Activated CD8-positive, alpha-beta memory T cell treated with anti-CD3 and anti-CD28 coated beads, Interleukin-2, amount 50 U/mL, for 4 hours (primary cell): ENCODE measurements around the gene BMERB1.
"Not testable (repeated sequence)": the region's sequence is repeated elsewhere in the genome, so short reads cannot be mapped to it uniquely, and the experiment has no call there.

Experiments used
- DNase-seq: peaks from one replicate; pipeline ENCODE4 v3.0.0-alpha.2; 2020

Gene BMERB1

DNA sequence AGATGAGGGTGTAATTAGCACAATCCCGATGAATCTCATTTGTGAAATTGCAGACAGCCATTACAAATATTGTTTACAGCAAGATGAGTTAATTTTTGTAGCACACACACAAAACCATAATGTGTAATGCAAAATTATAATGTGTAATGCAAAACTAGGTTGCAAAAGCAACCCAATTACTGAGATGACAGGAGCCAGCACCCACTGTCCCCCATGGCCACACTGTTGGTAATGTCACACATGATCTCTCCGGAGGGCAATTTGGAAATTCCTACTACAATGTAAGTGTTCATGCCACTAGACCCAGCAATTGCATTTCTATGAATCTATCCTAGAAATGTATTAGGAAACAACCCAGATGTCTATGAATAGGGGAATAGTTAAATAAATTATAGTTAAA is 131.7 kb downstream of the BMERB1 start:
- DNase-seq, result no peak

DNA sequence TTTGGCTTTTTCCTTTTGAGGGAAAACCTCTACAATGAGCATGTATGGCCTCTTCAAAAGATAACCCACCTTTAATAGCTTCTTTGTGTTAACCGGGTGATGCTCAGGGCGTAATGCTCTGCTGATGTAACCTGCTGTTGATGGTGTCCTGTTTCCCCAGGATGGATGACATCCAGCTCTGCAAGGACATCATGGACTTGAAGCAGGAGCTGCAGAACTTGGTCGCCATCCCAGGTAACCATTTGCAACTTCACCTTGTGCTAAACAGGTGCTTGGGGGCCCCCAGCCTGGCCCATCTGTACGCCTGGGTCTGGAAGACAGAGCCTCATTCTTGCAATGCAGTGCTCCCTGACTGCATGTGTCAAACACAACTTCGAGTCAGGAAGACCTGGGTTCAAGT is 133.4 kb downstream of the BMERB1 start:
- DNase-seq, result no peak

- not testable (repeated sequence) for DNase-seq
Measured at GRCh38 chr16:15570666-15571065, 136.3 kb downstream of the BMERB1 start.

- DNase-seq, result no peak
Measured at GRCh38 chr16:15571557-15571956, 137.2 kb downstream of the BMERB1 start.

GRCh38 chr16:15572329-15573001 is 138.1 kb downstream of the BMERB1 start:
- DNase-seq, result no peak

GRCh38 chr16:15573274-15573895 is 139.0 kb downstream of the BMERB1 start:
- no peak for DNase-seq

GRCh38 chr16:15573896-15574613 is 139.7 kb downstream of the BMERB1 start:
- not testable (repeated sequence) for DNase-seq

GRCh38 chr16:15574614-15574948 is 140.2 kb downstream of the BMERB1 start:
- DNase-seq, result no peak

DNA sequence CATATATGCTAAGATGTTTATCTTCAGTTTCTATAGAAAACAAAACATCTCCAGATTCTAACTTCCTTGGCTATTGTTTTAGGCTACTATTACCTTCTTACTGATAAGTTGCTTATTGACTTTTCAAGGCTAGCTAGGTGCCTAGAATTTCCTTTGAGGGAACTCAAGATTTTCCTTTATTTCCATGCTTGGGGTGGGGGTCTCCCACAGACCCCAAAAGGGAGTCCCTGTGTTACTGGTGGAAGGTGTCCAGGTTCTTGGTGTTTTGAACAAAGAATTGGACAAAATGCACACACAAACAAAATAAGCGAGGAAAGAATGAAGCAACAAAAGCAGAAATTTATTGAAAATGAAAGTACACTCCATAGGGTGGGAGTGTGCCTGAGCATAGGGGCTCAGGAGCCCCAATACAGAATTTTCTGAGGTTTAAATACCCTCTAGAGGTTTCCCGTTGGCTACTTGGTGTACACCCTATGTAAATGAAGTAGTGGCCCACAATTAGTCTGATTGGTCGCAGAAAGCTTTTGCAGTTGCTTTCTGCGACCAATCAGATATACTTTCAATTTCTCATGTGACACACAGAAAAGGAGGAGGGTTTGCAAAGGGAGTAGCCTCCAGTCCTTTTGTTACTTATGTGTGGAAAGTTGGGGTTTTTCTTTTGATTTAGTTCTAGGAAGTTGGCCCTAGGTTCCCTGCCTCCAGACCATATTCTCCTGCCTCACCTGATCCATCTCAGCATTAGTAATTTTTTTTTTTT is 141.1 kb downstream of the BMERB1 start:
- DNase-seq, result no peak

- DNase-seq, result no peak
Measured at GRCh38 chr16:15576960-15577958, 142.9 kb downstream of the BMERB1 start.

DNA sequence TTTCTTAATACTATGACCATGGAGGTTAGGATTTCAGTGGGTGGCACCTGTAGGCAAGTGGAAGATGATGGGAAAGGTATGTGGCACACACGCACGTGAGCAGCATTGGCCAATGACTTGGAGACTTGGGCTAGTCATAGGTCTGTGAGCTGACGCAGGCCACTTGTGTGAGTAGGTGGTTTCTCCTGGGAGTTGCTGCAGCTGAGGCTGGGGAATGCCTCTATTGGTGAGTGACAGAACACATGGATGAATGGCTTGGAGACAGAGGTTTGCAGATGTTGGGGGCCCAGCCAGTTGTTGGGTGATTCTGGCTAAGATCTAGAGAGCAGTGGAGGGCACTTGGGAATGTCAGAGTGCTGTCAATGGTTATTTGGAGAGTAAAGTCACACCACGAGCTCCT is 144.4 kb downstream of the BMERB1 start:
- no peak for DNase-seq

DNA sequence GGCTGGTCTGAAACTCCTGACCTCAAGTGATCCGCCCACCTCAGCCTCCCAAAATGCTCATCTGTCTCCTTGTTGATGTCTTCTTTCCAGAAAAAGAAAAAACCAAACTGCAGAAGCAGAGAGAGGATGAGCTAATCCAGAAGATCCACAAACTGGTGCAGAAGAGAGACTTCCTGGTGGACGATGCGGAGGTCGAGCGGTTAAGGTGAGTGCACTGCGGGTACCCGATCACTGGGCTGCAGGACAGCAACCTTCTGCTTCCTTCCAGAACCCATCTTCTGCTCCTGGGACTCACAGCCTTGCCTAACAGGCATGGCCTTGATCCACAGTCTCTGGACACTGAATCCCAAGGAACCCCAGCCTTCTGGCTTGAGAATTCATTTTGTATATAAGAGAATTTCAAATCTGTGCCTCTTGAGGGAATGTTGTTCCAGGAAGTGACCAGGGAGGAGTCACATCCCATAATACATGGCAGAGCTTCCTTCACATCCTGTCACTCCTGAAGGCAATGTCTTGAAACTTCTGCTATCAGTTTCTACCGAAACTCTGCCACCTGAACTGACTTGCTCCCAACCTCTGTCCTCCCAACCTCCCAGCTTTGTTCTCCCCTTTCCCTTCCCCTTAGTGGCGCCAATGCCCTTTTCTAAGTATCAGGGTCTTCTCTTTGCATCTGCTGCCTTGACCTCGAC is 146.9 kb downstream of the BMERB1 start:
- no peak for DNase-seq

GRCh38 chr16:15583526-15583925 is 149.1 kb downstream of the BMERB1 start:
- no peak for DNase-seq

DNA sequence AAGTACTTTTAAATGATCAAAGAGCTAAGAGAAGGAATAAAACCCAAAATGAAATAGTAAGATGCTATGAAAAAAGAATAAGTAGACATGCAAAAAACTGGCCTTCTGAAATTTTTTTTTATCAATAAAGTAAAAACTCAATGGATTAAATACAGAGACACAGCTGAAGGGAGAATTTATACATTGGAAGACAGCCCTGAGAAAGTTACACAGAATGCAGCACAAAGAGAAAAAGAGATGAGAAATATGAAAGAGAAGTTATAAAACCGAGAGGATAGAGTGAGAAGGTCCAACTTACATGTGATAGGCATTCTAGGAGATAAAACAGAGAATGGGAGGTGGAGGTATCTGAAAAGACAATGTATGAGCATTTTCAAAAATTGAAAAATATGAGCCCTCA is 151.6 kb downstream of the BMERB1 start:
- no peak for DNase-seq

- DNase-seq, result no peak
Measured at GRCh38 chr16:15586716-15587115, 152.3 kb downstream of the BMERB1 start.

DNA sequence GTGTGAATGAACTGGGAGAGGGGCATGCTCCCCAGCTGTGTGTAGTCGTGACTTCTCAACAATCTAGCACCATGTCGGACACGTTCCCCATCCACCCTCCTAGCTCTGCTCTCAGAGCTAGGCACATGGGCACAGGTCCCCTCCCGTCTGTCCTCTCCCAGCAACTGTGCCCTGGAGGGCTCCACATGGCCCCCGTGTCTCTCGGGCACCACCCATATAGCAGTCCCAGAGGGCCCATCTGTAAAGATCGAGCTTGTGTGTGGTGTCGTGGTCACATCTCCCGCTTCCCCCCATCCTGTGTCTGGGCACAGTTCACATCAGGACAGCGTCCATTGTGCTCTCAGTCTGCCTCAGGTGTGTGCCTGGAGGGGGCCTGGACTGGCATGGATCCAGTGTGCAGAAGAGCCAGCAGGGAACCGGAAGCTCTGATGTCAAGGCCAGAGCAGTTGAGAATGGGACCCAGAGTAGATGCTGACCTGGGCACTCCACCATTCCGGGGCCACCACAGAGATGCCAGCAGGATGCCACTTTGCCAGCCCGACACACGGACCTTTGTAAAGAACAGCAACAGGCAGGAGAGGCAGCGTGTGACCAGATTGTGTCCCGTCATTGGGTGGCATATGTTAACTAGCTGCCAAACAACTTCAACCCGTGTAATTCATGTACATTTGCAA is 152.9 kb downstream of the BMERB1 start:
- no peak for DNase-seq

- peak; percentile 47 for DNase-seq
Measured at GRCh38 chr16:15592324-15592723, 157.9 kb downstream of the BMERB1 start.

GRCh38 chr16:15593235-15593634 is 158.8 kb downstream of the BMERB1 start:
- DNase-seq, result no peak

DNA sequence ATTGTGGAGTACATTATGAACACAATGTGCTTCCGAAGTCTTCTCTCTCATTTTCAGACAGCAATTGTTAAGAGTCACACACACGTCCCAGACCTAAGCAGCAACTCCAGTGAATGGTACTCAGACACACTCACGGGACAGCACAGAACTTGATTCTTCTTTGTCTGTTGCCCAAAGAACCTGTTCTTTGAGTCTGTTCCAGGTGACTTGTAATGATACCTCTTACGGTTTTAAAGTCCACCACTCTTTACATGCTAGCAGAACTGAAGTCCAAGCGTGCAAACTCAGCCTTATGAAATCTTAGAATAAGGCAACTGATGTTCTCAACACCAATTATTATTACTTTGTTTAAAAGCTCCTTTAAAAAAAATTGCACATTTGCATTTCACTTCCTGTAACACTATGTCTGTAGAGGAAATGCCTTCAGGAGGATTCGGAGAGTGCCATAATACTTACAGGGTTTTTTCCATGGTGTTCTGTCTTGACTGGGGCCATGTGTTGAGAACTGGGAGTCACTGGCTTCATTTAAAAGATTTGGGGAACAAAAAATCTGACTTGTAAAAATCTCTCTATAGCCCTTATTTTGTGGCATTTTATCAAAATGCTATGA is 160.4 kb downstream of the BMERB1 start:
- DNase-seq, result no peak

GRCh38 chr16:15597135-15597534 is 162.7 kb downstream of the BMERB1 start:
- no peak for DNase-seq
